HT-29 (cell line): ENCODE data around the gene LCN10. TPM values are rescaled to one million over a fixed set of nuclear protein-coding genes. Genes with fewer than 3 reads are reported as not detected.
A peak's percentile ranks its signal among the peaks of the same experiment; 100 is the strongest.
"Not testable (repeated sequence)": the region's sequence is repeated elsewhere in the genome, so short reads cannot be mapped to it uniquely, and the experiment has no call there.

Experiments used
- DNase-seq: peaks from one replicate; pipeline ENCODE4 v3.0.0-alpha.2; 2015; ENCODE audit warnings: low spot score
- total RNA-seq: library from RNA; depleted of rRNA; stranded (reverse); fragments of >200 nt; shearing (Covaris generic); gene quantifications from 2 replicates; pipeline ENCODE4 v1.2.3, GENCODE V29; 2014

Gene LCN10
- total RNA-seq, 1 experiment from 2014 or later, result not detected

DNA sequence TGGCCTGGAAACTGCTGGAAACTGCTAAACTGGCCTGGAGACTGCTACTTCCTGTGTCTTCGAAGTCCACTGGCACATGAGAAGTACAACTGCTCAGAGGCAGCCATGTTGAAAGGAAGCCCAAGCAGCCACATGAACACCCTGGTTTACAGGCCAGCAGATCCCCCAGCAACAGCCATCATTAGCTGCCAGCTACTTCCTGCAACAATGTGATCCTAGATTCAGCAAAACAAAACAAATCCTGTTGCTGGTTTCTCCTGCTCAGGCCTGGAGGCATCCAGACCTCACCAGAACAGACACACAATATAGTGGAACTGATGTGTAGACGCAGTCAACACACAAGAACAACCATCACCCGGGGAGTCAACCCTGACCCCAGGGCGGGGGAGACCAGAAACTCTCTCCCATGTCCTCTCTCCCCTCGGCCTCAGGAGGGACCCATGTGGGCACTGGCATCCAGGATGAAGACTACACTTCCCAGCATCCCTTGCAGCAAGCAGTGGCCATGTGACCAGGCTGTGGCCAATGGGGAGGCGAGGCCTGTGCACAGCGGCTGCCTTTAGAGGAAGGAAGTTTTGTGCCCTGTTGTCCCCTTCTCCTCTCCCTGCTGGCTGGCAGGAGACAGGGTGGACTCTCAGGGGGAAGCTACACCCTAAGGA lies 30.8 kb upstream of the LCN10 start:
- DNase-seq, result no peak

DNA sequence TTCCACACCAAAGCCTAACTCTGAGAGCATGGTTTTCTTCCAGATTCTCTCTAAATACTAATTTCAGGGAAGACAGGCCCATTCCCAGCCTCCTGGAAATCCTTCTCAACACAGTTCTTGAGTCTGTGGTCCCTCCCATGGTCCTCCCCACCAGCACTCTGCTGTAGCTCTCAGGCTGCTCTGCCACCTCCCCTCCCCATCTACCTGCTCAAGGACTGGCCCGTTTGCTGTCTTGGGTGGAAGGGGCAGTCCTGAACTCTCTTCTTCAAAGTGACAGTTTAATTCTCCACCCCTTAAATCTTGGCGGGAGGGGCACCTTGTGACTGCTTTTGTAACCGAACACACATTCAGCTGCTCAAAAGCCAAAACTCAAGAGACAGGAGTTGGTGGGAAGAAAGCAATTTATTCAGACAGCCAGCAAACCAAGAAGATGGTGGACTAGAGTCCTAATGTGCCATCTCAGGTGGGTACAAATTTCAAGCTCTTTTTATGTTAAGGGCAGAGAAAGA lies 29.2 kb upstream of the LCN10 start:
- DNase-seq, result no peak

DNA sequence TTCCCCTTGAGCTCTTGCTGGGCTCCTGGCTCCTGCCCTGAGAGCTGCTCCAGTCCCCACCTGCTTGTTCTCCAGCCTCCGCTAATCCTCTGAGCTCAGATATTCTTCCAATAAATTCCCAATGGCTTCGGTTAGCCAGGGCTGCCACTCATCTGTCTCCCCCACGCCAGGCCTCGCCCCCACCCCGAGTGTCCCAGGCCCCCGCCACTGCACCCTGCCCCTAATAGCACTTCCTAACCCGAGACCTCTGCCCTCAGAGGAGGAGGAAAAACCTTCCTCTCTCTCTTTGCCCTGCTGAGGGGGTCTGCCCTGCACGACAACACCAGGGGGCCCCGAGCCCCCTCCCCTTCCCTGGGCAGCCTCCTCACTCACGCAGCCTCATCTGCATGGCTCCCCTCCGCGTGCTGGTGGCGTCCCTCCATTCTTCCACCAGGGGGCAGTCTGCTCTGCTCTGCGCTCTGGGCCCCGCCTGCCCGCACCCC lies 27.0 kb upstream of the LCN10 start:
- peak; percentile 34 for DNase-seq

DNA sequence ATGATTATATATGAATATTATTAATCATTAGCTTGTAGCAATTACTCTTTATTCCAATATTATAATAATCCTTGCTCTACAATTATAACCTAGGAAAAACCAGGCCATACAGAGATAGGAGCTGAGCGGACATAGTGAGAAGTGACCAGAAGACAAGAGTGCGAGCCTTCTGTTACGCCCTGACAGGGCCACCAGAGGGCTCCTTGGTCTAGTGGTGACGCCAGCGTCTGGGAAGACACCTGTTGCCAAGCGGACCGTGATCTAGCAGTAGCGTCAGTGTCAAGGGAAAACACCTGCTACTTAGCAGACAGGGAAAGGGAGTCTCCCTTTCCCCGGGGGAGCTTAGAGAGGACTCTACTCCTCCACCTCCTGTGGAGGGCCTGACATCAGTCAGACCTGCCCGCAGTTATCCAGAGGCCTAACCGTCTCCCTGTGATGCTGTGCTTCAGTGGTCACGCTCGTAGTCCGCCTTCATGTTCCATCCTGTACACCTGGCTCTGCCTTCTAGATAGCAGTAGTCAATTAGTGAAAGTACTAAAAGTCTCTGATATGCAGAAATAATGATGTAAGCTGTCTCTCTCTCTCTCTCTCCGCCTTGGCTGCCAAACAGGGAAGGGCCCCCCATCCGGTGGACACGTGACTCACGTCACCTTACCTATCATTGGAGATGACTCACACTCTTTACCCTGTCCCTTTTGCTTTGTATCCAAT lies 23.8 kb upstream of the LCN10 start:
- peak; percentile 72 for DNase-seq

DNA sequence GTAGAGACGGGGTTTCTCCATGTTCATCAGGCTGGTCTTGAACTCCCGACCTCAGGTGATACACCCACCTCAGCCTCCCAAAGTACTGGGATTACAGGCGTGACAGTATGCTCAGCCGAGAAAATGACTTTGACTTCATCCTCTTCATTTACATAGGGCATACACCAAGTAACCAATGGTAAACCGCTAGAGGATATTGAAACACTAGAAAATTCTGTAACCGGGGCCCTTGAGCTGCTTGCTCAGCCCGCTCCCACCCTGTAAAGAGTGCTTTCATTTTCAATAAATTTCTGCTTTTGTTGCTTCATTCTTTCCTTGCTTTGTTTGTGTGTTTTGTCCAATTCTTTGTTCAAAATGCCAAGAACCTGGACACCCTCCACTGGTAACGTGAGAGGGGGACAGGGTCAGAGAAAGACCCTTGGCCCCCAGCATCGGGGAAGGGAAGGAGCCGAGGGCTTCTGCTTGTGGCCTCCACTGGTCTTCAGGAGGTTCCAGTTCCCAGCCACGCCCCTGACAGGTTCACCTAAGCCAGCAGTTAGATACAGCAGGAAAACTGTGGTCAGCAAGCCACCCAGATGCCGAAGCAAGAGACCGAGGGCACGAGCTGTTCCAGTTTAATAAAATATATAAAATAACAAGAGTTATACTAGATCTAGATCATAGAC lies 23.1 kb upstream of the LCN10 start:
- DNase-seq, result not testable (repeated sequence)

DNA sequence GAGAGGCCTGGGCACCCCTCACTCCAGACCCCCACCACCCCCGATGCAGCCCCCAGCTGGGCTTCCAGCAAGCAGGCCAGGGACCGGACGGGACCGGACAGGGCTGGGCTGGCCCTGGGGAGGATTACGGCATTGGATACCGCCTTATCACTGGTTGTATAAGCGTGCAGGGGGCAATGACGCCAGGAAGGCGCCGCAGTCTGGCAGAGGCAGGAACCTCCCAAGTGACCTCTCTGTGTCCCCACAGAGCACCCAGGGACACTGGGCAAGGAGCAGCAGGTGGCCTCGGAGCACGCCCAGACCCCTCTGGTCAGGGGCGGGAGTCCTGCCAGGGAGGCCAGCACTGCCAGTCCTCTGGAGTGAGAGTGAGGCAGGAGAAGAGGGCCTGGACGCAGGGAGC lies 22.3 kb upstream of the LCN10 start:
- DNase-seq, result no peak

DNA sequence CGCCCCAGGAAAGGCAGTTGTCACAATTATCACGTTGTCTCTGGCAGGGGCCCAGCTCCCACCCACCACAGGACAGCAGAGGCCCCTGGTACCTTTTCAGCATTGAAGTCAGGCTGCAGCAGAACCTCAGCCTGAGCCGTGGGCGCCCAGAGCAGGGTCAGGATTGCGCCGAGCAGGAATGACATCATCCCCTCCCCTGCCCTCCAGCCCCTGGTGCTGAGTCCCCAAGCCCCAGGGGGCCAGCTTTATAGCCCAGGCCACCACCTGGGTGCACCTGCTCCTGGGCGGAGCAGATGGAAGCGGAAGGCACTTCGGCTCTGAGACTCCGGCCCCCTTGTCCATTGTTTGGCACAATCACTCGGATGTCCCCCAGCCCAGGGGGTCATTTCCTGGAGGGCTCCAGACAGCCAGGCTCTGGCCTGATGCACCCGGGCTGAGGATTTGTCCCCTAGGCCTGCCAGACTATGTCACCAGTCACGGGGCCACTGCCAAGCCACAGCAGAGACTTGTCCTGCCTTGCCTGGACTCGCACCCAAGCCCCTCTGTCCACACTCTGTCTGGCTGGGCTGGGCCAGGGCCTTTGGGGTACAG lies 21.7 kb upstream of the LCN10 start, which contains the start of gene LCN15:
Gene LCN15, minus strand, starts transcription at position 218 of the 591 bp plus-strand sequence. Its CDS starts 30 bp downstream, at position 188.
- DNase-seq, result no peak

DNA sequence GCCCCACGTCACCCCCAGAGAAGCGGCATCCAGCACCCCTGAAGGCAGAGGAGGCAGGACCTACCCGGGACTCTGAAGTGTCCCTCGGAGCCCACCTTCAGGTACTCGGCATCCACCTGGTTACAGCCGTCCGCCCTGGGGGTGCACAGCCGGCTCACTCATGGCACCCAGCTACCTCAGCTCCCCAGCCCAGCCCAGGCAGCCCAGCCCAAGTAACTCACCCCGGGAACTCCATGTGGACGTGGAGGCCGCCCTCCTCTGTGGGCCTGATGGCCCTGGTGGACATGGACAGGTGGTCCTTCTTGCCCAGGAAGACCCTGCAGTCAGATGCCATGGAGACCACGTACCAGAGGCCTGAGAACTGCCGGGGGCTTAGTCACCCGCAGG lies 20.9 kb upstream of the LCN10 start:
- DNase-seq, result no peak

DNA sequence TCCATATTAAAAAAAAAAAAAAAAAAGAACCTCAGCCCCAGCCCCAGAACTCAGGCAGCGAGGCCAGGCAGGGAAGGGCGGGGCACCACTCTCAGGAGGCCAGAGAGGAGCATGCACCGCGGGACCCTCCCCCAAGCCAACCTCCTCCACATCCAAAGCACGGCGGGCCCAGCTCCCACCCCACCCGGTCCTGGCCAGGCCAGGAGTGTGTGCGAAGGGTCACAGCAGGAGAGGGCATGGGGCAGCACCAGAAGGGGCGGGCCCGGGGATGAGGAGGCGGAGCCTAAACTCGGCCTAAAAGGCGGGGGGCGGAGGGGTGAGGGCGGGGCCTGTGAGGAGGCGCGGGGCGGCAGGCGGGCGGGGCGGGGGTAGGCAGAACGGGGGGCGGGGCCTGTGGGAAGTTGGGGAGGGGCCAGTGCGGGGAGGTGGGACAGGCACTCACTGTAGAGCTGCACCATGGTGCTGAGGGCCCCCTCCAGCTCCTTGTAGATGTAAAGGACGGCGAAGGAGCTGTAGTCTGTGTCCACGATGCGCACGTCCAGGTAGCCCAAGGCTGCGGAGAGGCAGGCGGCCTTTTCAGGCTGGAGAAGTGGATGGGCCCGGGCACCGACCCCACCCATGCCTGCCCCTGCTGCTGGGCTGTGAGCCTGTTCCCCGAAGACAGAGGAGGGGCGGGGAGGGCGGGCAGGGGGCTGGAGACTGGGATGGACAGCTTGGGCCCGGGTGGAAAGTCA lies 20.3 kb upstream of the LCN10 start:
- DNase-seq, result peak; percentile 74

DNA sequence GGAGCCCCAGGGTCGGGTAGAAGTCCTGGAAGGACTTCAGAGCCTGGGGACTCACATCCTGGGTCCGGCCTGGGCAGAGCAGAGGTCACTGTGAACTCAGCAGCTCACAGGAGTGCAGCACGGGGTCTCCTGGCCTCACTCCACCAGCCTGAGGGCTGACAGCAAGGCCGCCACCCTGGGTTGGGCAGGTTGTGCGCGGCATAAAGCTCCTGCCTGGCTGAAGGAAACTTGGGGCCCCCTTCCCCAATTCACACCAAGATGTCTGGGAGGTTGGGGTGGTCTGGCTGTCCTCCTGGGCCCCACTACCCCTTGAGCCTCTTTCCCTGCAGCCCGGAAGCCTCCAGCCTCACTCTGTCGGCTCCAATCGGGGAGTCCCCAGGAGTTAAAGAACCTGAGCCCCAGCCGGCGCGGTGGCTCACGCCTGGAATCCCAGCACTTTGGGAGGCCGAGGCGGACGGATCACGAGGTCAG lies 19.5 kb upstream of the LCN10 start:
- no peak for DNase-seq

DNA sequence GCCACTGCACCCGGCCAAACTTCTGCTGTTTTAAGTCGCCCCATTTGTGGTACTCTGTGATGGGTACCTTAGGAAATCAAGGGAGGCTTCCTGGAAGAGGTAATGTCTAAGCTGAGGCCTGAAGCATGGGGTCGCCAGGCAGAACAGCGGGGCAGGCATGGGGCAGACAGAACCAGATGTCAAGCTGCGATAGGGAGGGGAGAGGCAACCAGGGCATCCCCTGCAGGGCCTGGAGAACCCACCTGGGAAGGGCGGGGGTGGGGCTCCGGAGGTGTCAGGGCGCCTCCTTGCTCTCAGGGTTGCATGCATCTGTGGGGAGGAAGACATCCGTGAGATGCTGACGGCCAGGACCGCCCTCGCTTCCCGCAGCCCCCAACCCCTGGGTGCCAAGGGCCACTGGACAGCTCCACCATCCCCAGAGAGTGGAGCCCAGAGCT lies 18.8 kb upstream of the LCN10 start:
- no peak for DNase-seq

DNA sequence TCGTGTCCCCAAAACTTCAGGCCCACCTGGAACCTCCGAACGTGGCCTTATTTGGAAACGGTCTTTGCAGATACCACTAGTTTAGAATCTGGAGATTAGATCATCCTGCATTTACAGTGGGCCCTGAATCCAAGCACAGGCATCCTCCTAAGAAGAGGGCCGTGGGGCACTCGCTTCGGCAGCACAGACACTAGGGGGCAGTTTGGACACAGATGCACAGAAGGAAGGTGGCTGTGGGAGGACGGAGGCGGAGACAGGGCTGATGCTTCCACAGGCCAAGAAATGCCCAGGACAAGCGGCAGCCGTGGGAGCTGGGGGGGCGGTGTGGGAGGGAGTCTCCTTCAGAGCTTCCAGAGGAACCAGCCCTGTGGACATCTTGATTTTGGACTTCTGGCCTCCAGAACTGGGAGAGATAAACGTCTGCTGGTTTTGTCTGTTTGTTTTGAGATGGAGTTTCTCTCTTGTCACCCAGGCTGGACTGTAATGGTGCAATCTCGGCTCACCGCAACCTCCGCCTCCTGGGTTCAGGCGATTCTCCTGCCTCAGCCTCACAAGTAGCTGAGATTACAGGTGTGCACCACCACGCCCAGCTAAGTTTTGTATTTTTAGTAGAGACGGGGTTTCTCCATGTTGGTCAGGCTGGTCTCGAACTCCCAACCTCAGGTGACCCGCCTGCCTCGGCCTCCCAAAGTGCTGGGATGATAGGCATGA lies 18.2 kb upstream of the LCN10 start:
- DNase-seq, result peak; percentile 81

DNA sequence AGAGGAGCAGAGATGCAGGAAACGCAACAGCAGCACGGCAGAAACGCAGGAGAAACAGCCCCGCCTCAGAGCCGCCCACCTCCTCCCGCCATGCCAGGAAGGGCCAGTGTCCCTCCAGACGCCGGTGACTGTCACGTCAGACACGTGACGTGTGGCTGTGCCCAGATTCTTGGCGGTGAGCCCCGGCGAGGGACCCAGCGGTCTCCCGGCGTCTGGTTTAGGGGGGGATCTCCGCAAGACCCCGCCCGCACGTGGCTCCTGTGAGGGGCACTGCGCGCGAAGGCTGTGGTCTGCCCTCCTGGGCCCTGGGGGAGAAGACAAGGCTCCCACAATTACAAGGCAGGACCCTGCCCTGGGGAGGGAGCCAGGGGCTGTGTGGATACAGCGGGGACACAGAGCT lies 17.7 kb upstream of the LCN10 start:
- DNase-seq, result no peak

DNA sequence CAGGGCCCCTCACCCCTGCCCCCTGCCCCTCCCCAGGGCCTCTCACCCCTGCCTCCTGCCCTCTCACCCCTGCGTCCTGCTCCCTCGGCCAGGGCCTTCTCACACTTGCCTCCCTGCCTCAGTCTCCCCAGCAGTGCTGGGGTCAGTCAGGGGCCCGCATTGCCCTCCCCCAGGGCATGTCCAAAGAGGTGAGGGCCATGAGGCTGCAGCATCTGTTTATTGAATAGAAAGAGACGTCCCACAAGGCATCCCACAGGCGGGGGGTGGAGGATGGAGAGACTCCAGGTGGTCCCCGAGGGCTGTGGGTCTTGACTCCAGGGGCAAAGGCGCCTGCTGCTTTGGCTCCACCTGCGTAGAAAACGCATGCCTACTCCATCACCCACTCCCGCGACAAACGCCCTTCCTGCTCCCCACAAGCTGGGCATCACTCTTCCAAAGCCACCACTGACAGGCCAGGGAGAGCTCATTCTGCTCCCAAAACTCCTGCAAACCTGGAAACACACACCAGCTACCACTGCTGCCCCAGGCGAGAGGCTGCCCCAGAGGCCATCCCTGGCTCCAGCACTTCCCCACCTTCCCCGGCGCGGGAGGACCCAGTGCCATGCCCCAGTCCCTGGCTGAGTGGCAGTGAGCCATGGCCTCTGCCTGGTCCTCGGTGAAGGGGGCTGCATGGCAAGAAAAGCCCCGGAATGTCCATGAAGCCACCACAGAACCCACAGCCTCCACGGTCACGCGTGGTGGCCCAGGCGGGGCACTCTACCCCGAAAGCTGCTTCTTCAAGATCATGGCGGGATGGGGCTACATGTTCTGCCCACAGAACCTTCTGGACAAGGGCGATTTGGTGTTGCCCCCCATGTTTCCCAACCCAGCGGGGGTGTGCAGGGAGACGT lies 16.9 kb upstream of the LCN10 start:
- no peak for DNase-seq

DNA sequence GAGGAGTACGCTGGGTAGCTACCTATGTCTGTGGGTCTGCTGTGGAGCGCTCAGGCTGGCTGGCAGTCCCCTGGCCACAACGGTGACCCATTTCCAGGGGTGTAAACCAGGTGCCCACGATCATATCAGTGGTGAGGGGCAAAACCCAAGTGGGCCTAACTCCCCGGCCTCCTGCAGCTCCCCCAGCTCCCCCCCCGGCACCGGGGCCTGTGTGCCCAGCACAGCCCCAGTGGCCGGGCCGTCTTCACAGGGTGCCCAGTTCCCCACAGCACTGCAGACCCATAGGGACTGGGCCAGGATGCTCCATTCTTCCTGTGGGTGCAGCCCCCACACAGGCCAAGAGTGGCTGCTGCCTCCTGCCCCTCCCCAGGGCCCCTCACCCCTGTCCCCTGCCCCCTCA lies 16.3 kb upstream of the LCN10 start:
- DNase-seq, result no peak

DNA sequence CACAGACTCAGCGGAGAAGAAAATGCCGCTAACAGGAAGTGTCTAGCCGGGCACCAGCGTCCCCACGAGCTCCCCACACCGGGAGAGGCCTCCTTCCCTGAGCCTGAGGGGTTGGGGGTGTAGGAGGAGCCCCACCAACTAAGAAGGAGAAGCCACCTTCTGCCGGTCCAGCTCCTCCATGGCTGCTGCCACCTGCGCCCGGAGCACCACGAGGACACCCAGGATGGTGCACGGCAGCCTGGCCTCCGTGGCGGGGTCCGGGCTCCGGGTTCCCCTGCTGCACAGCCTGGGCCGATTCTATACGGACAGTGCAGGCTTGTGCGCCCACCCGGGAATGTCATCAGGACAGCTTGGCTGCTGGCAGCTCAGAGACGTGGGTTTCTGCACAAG lies 15.0 kb upstream of the LCN10 start:
- no peak for DNase-seq

DNA sequence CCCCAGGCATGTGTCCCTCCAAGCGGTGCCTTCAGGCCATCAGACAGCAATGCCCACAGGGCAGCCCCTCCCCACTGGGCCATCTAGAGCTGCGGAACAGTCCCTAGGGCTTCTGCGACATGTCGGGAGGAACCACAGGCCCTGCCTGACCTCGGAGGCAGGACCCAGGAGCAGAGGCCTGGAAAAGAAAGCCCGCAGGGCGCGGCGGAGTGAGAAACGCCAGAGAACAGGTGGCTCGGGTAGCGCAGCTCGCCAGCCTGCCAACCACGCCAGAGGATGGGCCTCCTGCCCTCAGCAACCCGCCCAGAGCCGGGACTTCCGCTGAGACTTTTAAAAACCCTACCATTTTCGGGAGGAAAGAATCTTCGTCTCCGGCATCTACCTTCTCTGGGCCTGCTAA lies 14.6 kb upstream of the LCN10 start:
- DNase-seq, result no peak

DNA sequence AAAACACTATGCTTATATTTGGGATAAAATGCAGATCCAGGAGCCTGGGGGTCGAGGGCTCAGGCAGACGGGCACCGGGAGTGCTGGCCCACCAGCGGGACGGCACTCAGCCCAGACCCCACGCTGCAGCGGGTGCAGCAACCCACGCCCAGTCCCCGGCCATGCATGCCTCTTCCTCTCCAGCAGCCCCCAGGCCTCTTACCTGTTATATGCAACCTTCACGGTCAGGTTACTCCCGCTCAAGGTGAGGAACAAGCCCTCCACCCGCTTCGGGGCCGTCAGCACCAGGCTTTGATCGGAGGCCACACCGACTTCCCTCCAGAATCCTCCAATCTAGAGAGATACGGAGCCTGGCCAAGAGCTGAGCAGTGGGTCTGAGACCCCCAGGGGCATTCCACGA lies 14.1 kb upstream of the LCN10 start:
- no peak for DNase-seq

DNA sequence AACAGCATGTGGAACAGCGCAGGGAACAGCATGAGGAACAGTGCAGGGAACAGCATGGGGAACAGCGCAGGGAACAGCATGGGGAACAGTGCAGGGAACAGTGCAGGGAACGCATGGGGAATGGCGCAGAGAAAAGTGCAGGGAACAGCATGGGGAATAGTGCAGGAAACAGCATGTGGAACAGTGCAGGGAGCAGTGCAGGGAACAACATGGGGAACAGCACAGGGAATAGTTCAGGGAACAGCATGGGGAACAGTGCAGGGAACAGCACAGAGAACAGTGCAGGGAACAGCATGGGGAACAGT lies 13.3 kb upstream of the LCN10 start:
- DNase-seq, result no peak
